HCT116 (cell line): ENCODE data around the gene CHAD. TPM values are rescaled to one million over a fixed set of nuclear protein-coding genes. Genes with fewer than 3 reads are reported as not detected.

Experiments used
- ATAC-seq: fragments of 200-7000 bp; cut with Tn5 transposase; 2 replicates; pipeline ENCODE4 v1.9.1; 2020; ENCODE audit warnings: mild to moderate bottlenecking, moderate library complexity
- BruUV-seq: library from RNA; stranded (reverse); fragments of 400-500 nt; replicated peaks from 2 replicates; lab custom pipeline; 2021; lab: Mats Ljungman, UMichigan
- CTCF ChIA-PET: fragments of 300-600 bp; sonication (Branson Sonifier 250); formaldehyde crosslinking; loops from one replicate; lab custom pipeline; 2021; ENCODE audit warnings: antibody characterized with exemption; lab: Charles Lee
- POLR2A ChIA-PET: fragments of 300-600, 350-600 bp; sonication (Branson Sonifier 250); formaldehyde crosslinking; loops from one replicate; lab custom pipeline; 2021; ENCODE audit warnings: antibody characterized with exemption; lab: Charles Lee
- RAD21 ChIA-PET, 2 experiments: fragments of 300-600 bp; sonication (Branson Sonifier 250); formaldehyde crosslinking; loops; one replicate each; lab custom pipeline; 2023; ENCODE audit warnings: low total read pairs in 2 of 2; ENCODE audit not compliant: uncharacterized antibody in 2 of 2, unreplicated experiment in 2 of 2, low non-redundant PET in 1 of 2; lab: Charles Lee
- DNase-seq: peaks from one replicate; pipeline ENCODE4 v3.0.0-alpha.2; 2010; ENCODE audit warnings: low read depth, low spot score
- H2AFZ ChIP-seq: fragments of 200-600 bp; shearing (Covaris generic), sonication (generic); 2 replicates; pipeline ENCODE4 v1.6.1; 2017; ENCODE audit warnings: low read depth, mixed run types, mixed read lengths, antibody characterized with exemption, low read length; ENCODE audit not compliant: poor library complexity, severe bottlenecking
- H3K27ac ChIP-seq: 2 replicates; pipeline ENCODE4 v1.5.1; 2012; ENCODE audit warnings: low read depth, low read length
- H3K27me3 ChIP-seq: fragments of 200-600 bp; sonication (generic); 2 replicates; pipeline ENCODE4 v1.6.1; 2016; ENCODE audit warnings: mixed run types, low read length, mixed read lengths; ENCODE audit not compliant: insufficient read depth
- H3K36me3 ChIP-seq, 2 experiments: fragments of 200-500 bp in 1 of 2; fragments of 200-600 bp in 1 of 2; sonication (Bioruptor generic) in 1 of 2; sonication (generic) in 1 of 2; 2 replicates each; pipeline versions ENCODE4 v1.5.1 to v1.6.1; 2014 to 2016; ENCODE audit warnings: low read length in 2 of 2, inconsistent platforms in 1 of 2, mixed read lengths in 1 of 2, mixed run types in 1 of 2; ENCODE audit not compliant: insufficient read depth in 2 of 2, control insufficient read depth in 1 of 2
- H3K4me1 ChIP-seq, 2 experiments: fragments of 200-600 bp in 1 of 2; sonication (generic) in 1 of 2; 2 replicates each; pipeline versions ENCODE4 v1.5.1 to v1.6.1; 2012 to 2017; ENCODE audit warnings: low read length in 2 of 2, inconsistent platforms in 1 of 2, mild to moderate bottlenecking in 1 of 2, mixed read lengths in 1 of 2, mixed run types in 1 of 2, moderate library complexity in 1 of 2; ENCODE audit not compliant: insufficient read depth in 2 of 2, control insufficient read depth in 1 of 2
- H3K4me2 ChIP-seq: fragments of 200-600 bp; sonication (generic); 2 replicates; pipeline ENCODE4 v1.6.1; 2017; ENCODE audit warnings: mixed run types, low read length, mixed read lengths
- H3K4me3 ChIP-seq, 2 experiments: fragments of 200-600 bp in 1 of 2; sonication (generic) in 1 of 2; replicated peaks in 1 of 2; 2 replicates each; pipeline ENCODE4 v1.5.1; 2011 to 2016; ENCODE audit warnings: low read length in 2 of 2, control low read depth in 1 of 2, low read depth in 1 of 2, mild to moderate bottlenecking in 1 of 2, mixed read lengths in 1 of 2, mixed run types in 1 of 2
- H3K79me2 ChIP-seq: fragments of 200-600 bp; sonication (generic); 2 replicates; pipeline ENCODE4 v1.6.1; 2017; ENCODE audit warnings: mild to moderate bottlenecking, mixed run types, low read length, moderate library complexity, mixed read lengths; ENCODE audit not compliant: insufficient read depth
- H3K9ac ChIP-seq: fragments of 200-600 bp; sonication (generic); 2 replicates; pipeline ENCODE4 v1.6.1; 2016; ENCODE audit warnings: low read length, mixed read lengths
- H3K9me2 ChIP-seq: fragments of 200-600 bp; sonication (generic), shearing (Covaris generic); 2 replicates; pipeline ENCODE4 v1.6.1; 2017; ENCODE audit warnings: mixed run types, mild to moderate bottlenecking, moderate library complexity; ENCODE audit not compliant: insufficient read depth
- H3K9me3 ChIP-seq, 2 experiments: fragments of 200-500 bp in 1 of 2; fragments of 200-600 bp in 1 of 2; sonication (Bioruptor generic) in 1 of 2; sonication (generic) in 1 of 2; 2 replicates each; pipeline ENCODE4 v1.6.1; 2014 to 2017; ENCODE audit warnings: low read length in 2 of 2, mixed read lengths in 2 of 2, inconsistent platforms in 1 of 2, low read depth in 1 of 2, mild to moderate bottlenecking in 1 of 2, mixed run types in 1 of 2, moderate library complexity in 1 of 2; ENCODE audit not compliant: control insufficient read depth in 1 of 2, insufficient read depth in 1 of 2
- H4K20me1 ChIP-seq: fragments of 200-600 bp; sonication (generic), shearing (Covaris generic); 2 replicates; pipeline ENCODE4 v1.6.1; 2017; ENCODE audit warnings: mixed run types, mild to moderate bottlenecking, moderate library complexity; ENCODE audit not compliant: insufficient read depth
- EGR1 ChIP-seq: IDR thresholded peaks from 2 replicates; pipeline ENCODE4 v1.6.1; 2012; ENCODE audit warnings: low read depth
- ELF1 ChIP-seq: IDR thresholded peaks from 2 replicates; pipeline ENCODE4 v1.6.1; 2012; ENCODE audit warnings: low read depth, borderline replicate concordance
- FOSL1 ChIP-seq: IDR thresholded peaks from 2 replicates; pipeline ENCODE4 v1.6.1; 2012; ENCODE audit warnings: low read depth
- JUND ChIP-seq: IDR thresholded peaks from 2 replicates; pipeline ENCODE4 v1.6.1; 2012
- RAD21 ChIP-seq: IDR thresholded peaks from 2 replicates; pipeline ENCODE4 v1.6.1; 2012; ENCODE audit warnings: low read depth, mild to moderate bottlenecking
- SIN3A ChIP-seq: IDR thresholded peaks from 2 replicates; pipeline ENCODE4 v1.6.1; 2012; ENCODE audit warnings: low read depth
- SRF ChIP-seq: IDR thresholded peaks from 2 replicates; pipeline ENCODE4 v1.6.1; 2012; ENCODE audit warnings: low read depth
- TCF7L2 ChIP-seq: IDR thresholded peaks from 2 replicates; pipeline ENCODE4 v1.7.0; 2011; ENCODE audit warnings: borderline replicate concordance, inconsistent platforms; ENCODE audit not compliant: insufficient read depth, insufficient read length; ENCODE audit errors: extremely low read depth
- intact Hi-C: fragments of 100-400 bp; cut with micrococcal nuclease; formaldehyde crosslinking; loops from 2 replicates; pipeline ENCODE4 v1.10.0; 2022
- total RNA-seq: library from RNA; stranded (reverse); gene quantifications from one replicate; pipeline ENCODE4 v1.2.1, GENCODE V29; 2021; ENCODE audit not compliant: unreplicated experiment
- TF ChIP-seq, protein P1 (sequence below), 3 experiments: fragments of 200-600 bp in 1 of 3; sonication (generic) in 1 of 3; IDR thresholded peaks in 2 of 3; conservative IDR thresholded peaks in 1 of 3; 2 replicates each; pipeline ENCODE4 v1.5.1; 2012 to 2017; ENCODE audit warnings: low read depth in 2 of 3, low read length in 2 of 3, antibody characterized with exemption in 1 of 3, borderline replicate concordance in 1 of 3, control low read depth in 1 of 3, mild to moderate bottlenecking in 1 of 3, mixed read lengths in 1 of 3, mixed run types in 1 of 3, moderate library complexity in 1 of 3; ENCODE audit not compliant: insufficient read depth in 1 of 3

Gene CHAD
- total RNA-seq, 1 experiment from 2014 or later, result not detected

DNA sequence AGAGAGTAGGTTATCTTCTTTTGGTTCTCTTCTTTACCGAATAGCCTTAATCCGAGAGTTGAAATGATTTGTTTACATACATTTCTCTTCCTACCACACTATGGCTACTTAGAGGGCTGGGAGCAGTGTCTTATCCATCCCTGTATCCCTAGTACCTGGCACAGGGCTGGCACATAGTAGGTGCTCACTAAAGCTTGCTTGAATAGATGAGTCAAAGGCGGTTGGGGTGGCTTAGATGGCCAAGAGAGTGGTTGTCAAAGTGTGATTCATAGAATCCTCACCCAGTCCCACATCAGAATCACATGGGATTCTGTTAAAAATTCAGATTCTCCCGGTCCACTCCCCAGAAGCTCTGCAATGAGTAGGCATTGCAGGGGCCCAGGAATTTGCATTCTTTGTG lies 11.1 kb downstream of the CHAD start (continued):
- TF ChIP-seq, protein P1, sequence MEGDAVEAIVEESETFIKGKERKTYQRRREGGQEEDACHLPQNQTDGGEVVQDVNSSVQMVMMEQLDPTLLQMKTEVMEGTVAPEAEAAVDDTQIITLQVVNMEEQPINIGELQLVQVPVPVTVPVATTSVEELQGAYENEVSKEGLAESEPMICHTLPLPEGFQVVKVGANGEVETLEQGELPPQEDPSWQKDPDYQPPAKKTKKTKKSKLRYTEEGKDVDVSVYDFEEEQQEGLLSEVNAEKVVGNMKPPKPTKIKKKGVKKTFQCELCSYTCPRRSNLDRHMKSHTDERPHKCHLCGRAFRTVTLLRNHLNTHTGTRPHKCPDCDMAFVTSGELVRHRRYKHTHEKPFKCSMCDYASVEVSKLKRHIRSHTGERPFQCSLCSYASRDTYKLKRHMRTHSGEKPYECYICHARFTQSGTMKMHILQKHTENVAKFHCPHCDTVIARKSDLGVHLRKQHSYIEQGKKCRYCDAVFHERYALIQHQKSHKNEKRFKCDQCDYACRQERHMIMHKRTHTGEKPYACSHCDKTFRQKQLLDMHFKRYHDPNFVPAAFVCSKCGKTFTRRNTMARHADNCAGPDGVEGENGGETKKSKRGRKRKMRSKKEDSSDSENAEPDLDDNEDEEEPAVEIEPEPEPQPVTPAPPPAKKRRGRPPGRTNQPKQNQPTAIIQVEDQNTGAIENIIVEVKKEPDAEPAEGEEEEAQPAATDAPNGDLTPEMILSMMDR (IDR thresholded peaks at IDR 0.05 in 2 of 3, conservative IDR thresholded peaks at IDR 0.05 in 1 of 3; ENCODE audit: borderline replicate concordance in 1 of 3, insufficient read depth in 1 of 3, low read depth in 2 of 3, low read length in 2 of 3), result no peak

DNA sequence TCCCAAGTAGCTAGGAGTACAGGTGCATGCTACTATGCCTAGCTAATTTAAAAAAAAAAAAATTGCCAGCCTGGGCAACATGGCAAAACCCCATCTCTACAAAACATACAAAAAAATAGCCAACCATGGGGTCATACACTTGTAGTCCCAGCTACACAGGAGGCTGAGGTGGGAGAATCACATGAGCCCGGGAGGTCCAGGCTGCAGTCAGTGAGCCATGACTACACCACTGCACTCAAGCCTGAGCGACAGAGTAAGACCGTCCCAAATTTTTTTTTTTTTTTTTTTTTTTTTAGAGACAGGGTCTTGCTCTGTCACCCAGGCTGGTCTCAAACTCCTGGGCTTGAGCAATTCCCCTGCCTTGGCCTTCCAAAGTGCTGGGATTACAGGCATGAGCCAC lies 14.8 kb downstream of the CHAD start:
- TF ChIP-seq TCF7L2 (no peak), EGR1 (no peak), SRF (no peak), RAD21 (no peak), JUND (no peak), SIN3A (no peak), ELF1 (no peak), FOSL1 (no peak)
- POLR2A ChIA-PET, result no interaction called here

More for the DNA sequence above, 14.8 kb downstream of the CHAD start:
- Histone ChIP-seq H3K36me3 (no peaks in the 10 kb centered on the region), H3K9ac (no peak overlapping the region), H3K27me3 (no peaks in the 10 kb centered on the region), H2AFZ (no peak overlapping the region), H3K79me2 (no peaks in the 10 kb centered on the region), H3K9me2 (no peaks in the 10 kb centered on the region), H3K27ac (no peak overlapping the region), H3K4me1 (peaks cover 21 to 45% of the 10 kb centered on the region in 2 experiments), H3K9me3 (no peaks in the 10 kb centered on the region), H4K20me1 (no peaks in the 10 kb centered on the region), H3K4me3 (no peak overlapping the region), H3K4me2 (no peak overlapping the region)
- ChIA-PET RAD21 (no interaction called here), CTCF (no interaction called here)
- no TSS peak for BruUV-seq
- intact Hi-C loops, result no loop called here
- DNase-seq, result no peak
- no peak for ATAC-seq
